ENCODE data around the gene ZNF79. TPM values are rescaled to one million over a fixed set of nuclear protein-coding genes. Genes with fewer than 3 reads are reported as not detected.
A peak's percentile ranks its signal among the peaks of the same experiment; 100 is the strongest.

Gene ZNF79
- total RNA-seq, 2 donors from 2014 or later, result 7.4 to 9.1 TPM

GRCh38 chr9:127415657-127416056 is 8.5 kb upstream of the ZNF79 start:
- Mint-ChIP-seq H3K27ac (no peak overlapping the region), H3K4me3 (no peak overlapping the region), H3K4me1 (peaks cover 3% of the 10 kb centered on the region), H3K36me3 (ENCODE audit: low read depth) (peaks cover 7% of the 10 kb centered on the region), H3K27me3 (ENCODE audit: insufficient read depth) (no peaks in the 10 kb centered on the region), H3K9me3 (no peaks in the 10 kb centered on the region)
- 96% methylated on average over 1 of the region's 1 CpG; no CpG with 5 or more reads in 1 of the 2 experiments for WGBS, 2 experiments (ENCODE audit: insufficient coverage in 1 of 2, insufficient read length in 1 of 2)
- no peaks in the 10 kb centered on the region for H3K9me3 ChIP-seq (ENCODE audit: control insufficient read depth, low read length)
- H3K9ac ChIP-seq (ENCODE audit: extremely low read depth, low read length, poor library complexity, severe bottlenecking), result no peak overlapping the region
- H3K27ac ChIP-seq (ENCODE audit: low read depth, low read length), result no peak overlapping the region
- no peaks in the 10 kb centered on the region for H3K36me3 ChIP-seq (ENCODE audit: control insufficient read depth, insufficient read depth, low read length)
- no peaks in the 10 kb centered on the region for H3K4me1 ChIP-seq (ENCODE audit: control insufficient read depth, insufficient read depth, low read length)
- TF ChIP-seq, protein P1, sequence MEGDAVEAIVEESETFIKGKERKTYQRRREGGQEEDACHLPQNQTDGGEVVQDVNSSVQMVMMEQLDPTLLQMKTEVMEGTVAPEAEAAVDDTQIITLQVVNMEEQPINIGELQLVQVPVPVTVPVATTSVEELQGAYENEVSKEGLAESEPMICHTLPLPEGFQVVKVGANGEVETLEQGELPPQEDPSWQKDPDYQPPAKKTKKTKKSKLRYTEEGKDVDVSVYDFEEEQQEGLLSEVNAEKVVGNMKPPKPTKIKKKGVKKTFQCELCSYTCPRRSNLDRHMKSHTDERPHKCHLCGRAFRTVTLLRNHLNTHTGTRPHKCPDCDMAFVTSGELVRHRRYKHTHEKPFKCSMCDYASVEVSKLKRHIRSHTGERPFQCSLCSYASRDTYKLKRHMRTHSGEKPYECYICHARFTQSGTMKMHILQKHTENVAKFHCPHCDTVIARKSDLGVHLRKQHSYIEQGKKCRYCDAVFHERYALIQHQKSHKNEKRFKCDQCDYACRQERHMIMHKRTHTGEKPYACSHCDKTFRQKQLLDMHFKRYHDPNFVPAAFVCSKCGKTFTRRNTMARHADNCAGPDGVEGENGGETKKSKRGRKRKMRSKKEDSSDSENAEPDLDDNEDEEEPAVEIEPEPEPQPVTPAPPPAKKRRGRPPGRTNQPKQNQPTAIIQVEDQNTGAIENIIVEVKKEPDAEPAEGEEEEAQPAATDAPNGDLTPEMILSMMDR (conservative IDR thresholded peaks at IDR 0.05), result no peak
- no peaks in the 10 kb centered on the region for H3K27me3 ChIP-seq (ENCODE audit: control insufficient read depth, insufficient read depth, low read length, poor library complexity, severe bottlenecking)
- H3K4me3 ChIP-seq (ENCODE audit: low read length), result no peak overlapping the region
- DNase-seq, result no peak

DNA sequence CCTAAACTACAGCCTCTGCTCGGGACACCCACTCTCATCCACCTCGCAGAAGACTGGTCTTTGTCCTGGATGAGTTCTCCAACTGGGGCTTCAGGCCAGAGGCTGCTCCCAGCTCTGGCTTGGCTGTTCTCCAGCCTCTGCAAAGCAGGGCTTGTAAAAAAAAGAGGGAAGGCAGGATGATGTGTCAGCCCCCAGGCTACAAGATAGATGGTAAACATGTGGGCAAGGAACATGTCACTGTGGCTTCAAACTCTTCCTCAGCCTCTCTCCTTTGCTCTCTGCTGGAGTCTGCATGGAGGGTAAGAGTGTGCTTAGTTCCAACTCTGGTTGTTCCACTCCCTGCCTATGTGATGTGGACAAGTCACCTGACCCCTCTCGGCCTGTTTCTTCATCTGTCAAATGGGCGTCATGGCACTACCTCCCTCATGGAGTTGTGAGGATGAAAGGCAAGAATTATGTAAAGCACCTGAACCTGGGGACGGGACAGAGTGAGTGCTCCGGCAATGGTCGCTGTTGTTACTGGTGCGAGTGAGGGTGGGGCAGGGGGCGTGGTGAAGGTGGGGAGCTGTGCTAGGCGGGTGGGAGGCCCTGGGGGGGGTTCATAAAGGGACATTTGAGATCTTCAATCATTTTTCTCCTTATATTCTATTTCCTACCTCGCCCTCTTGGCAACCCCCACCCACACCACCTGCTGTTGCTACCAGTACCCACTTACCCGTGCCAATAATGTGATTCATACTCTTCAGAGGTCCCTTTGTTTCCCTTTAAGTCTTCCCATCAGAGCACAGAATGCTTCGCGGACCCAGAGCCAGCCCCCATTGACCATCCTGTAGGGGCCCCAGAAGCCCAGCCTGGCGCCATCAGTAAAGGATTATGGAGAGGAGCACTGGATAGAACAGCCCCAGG is 6.8 kb upstream of the ZNF79 start:
- H3K36me3 Mint-ChIP-seq (ENCODE audit: low read depth), result peaks cover 7% of the 10 kb centered on the region
- no peaks in the 10 kb centered on the region for H3K27me3 ChIP-seq (ENCODE audit: control insufficient read depth, insufficient read depth, low read length, poor library complexity, severe bottlenecking)
- H3K27ac ChIP-seq (ENCODE audit: low read depth, low read length), result no peak overlapping the region
- H3K27ac Mint-ChIP-seq, result no peak overlapping the region
- no peak overlapping the region for H3K9ac ChIP-seq (ENCODE audit: extremely low read depth, low read length, poor library complexity, severe bottlenecking)
- H3K36me3 ChIP-seq (ENCODE audit: control insufficient read depth, insufficient read depth, low read length), result no peaks in the 10 kb centered on the region
- H3K27me3 Mint-ChIP-seq (ENCODE audit: insufficient read depth), result no peaks in the 10 kb centered on the region
- no peaks in the 10 kb centered on the region for H3K9me3 Mint-ChIP-seq
- no peaks in the 10 kb centered on the region for H3K9me3 ChIP-seq (ENCODE audit: control insufficient read depth, low read length)
- H3K4me3 ChIP-seq (ENCODE audit: low read length), result no peak overlapping the region
- TF ChIP-seq, protein P1 (conservative IDR thresholded peaks at IDR 0.05), result no peak
- no peak overlapping the region for H3K4me3 Mint-ChIP-seq
- 84 to 97% methylated on average over 5 to 15 of the region's 15 CpGs for WGBS, 2 experiments (ENCODE audit: insufficient coverage in 1 of 2, insufficient read length in 1 of 2)
- no peaks in the 10 kb centered on the region for H3K4me1 ChIP-seq (ENCODE audit: control insufficient read depth, insufficient read depth, low read length)
- peaks cover 4% of the 10 kb centered on the region for H3K4me1 Mint-ChIP-seq
- no peak for DNase-seq

DNA sequence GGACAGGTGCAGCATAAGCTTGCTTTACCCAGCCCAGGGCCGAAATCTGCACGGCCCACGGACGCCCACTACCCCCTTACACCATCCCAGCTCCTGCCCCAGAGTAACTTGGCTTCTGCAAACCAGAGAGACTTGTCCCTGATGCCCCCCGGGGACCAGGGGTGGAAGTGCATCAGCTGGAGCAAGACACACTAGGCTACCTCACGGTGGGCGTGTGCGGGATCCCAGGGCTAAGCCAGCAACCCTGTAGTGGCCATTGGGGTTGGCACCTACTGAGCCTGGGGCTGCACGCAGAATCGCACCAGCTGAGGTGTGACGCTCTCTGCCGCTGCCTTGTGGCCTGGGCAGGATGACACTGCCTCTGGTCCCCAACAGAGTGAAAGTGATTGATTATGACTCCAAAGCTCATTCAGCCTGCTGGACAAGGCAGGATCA is 6.1 kb upstream of the ZNF79 start:
- TF ChIP-seq, protein P1 (conservative IDR thresholded peaks at IDR 0.05), result peak; percentile 75
- peak; percentile 93 for DNase-seq
- H3K9me3 Mint-ChIP-seq, result no peaks in the 10 kb centered on the region
- no peak overlapping the region for H3K27ac Mint-ChIP-seq
- no peak overlapping the region for H3K27ac ChIP-seq (ENCODE audit: low read depth, low read length)
- H3K4me3 ChIP-seq (ENCODE audit: low read length), result no peak overlapping the region
- H3K4me1 ChIP-seq (ENCODE audit: control insufficient read depth, insufficient read depth, low read length), result peaks cover 6% of the 10 kb centered on the region
- no peaks in the 10 kb centered on the region for H3K27me3 Mint-ChIP-seq (ENCODE audit: insufficient read depth)
- WGBS, 2 experiments (ENCODE audit: insufficient coverage in 1 of 2, insufficient read length in 1 of 2), result 67 to 72% methylated on average over 8 to 12 of the region's 12 CpGs
- H3K9me3 ChIP-seq (ENCODE audit: control insufficient read depth, low read length), result no peaks in the 10 kb centered on the region
- no peak overlapping the region for H3K4me3 Mint-ChIP-seq
- peaks cover 11% of the 10 kb centered on the region for H3K4me1 Mint-ChIP-seq
- no peaks in the 10 kb centered on the region for H3K36me3 ChIP-seq (ENCODE audit: control insufficient read depth, insufficient read depth, low read length)
- no peak overlapping the region for H3K9ac ChIP-seq (ENCODE audit: extremely low read depth, low read length, poor library complexity, severe bottlenecking)
- no peaks in the 10 kb centered on the region for H3K27me3 ChIP-seq (ENCODE audit: control insufficient read depth, insufficient read depth, low read length, poor library complexity, severe bottlenecking)
- peaks cover 7% of the 10 kb centered on the region for H3K36me3 Mint-ChIP-seq (ENCODE audit: low read depth)

All from endodermal cell (in vitro differentiated cells).